ENCODE results near the gene CAMK2A. TPM values are rescaled to one million over a fixed set of nuclear protein-coding genes. Genes with fewer than 3 reads are reported as not detected.

Gene CAMK2A
- total RNA-seq, 1 experiment from 2014 or later: 0.33 TPM

GRCh38 chr5:150186897-150187296, 102.7 kb downstream of the CAMK2A start:
- Histone ChIP-seq H3K23ac (ENCODE audit: insufficient read length, low read depth, low read length) (no peak overlapping the region), H2BK15ac (ENCODE audit: low read depth, low read length) (no peak overlapping the region), H2AFZ (ENCODE audit: low read length) (no peak overlapping the region), H3K14ac (ENCODE audit: insufficient read depth, low read length) (no peak overlapping the region), H4K8ac (replicated peaks; ENCODE audit: insufficient read length, low read depth, low read length) (no peak overlapping the region), H4K20me1 (ENCODE audit: control insufficient read depth, insufficient read depth, insufficient read length) (no peaks in the 10 kb centered on the region), H3K27ac (ENCODE audit: insufficient read length, low read depth, low read length) (no peak overlapping the region), H2BK5ac (ENCODE audit: insufficient read length, low read length) (no peak overlapping the region), H3K4me2 (ENCODE audit: insufficient read depth, insufficient read length, low read length) (no peak overlapping the region), H3K56ac (ENCODE audit: insufficient read length, low read depth, low read length) (no peak overlapping the region), H2BK20ac (ENCODE audit: low read depth, low read length, poor library complexity, severe bottlenecking) (no peak overlapping the region), H3K27me3 (ENCODE audit: insufficient read depth, low read length) (peaks cover 41% of the 10 kb centered on the region), H3K4ac (ENCODE audit: low read depth, low read length) (no peak overlapping the region), H4K5ac (ENCODE audit: insufficient read length, low read depth, low read length) (no peak overlapping the region), H3K18ac (ENCODE audit: insufficient read length, low read depth, low read length) (no peak overlapping the region), H4K91ac (ENCODE audit: insufficient read length, low read depth, low read length) (no peak overlapping the region), H3K79me2 (ENCODE audit: insufficient read depth, low read length) (no peaks in the 10 kb centered on the region), H3K4me1 (ENCODE audit: insufficient read depth, low read length) (peaks cover 5% of the 10 kb centered on the region; the same call in 1 of the 2 replicates), H3K9ac (ENCODE audit: extremely low read depth, insufficient read length, low read length) (no peak overlapping the region), H3K23me2 (ENCODE audit: insufficient read length, low read depth, low read length, poor library complexity, severe bottlenecking) (peaks cover 9% of the 10 kb centered on the region), H3T11ph (ENCODE audit: low read length) (no peak overlapping the region), H2AK5ac (ENCODE audit: insufficient read length, low read length) (no peak overlapping the region), H2BK12ac (ENCODE audit: insufficient read length, low read depth, low read length) (no peak overlapping the region), H2BK120ac (ENCODE audit: low read depth, low read length, poor library complexity, severe bottlenecking) (no peak overlapping the region), H3K9me3 (ENCODE audit: control insufficient read depth, low read depth, low read length) (no peaks in the 10 kb centered on the region), H3K79me1 (ENCODE audit: insufficient read depth, low read depth, low read length, poor library complexity, severe bottlenecking) (no peaks in the 10 kb centered on the region)
- no peak for TF ChIP-seq CTCF (conservative IDR thresholded peaks at IDR 0.05)
- DNase-seq: no peak
- H3K36me3 Mint-ChIP-seq (ENCODE audit: insufficient read depth in 1 of 3, low read depth in 3 of 3): no peaks in the 10 kb centered on the region; a peak in 1 of 7 replicates
- peaks cover 24 to 36% of the 10 kb centered on the region in 2 experiments for H3K4me1 Mint-ChIP-seq
- no peaks in the 10 kb centered on the region; a peak in 1 of 5 replicates for H3K9me3 Mint-ChIP-seq
- no peak overlapping the region for H3K27ac Mint-ChIP-seq
- no CpG with 5 or more reads among the region's 4 CpGs for WGBS (ENCODE audit: extremely low coverage, insufficient read length, low lambda C conversion rate)
- no peak overlapping the region for H3K4me3 Mint-ChIP-seq
- peaks cover 97% of the 10 kb centered on the region for H3K27me3 Mint-ChIP-seq (ENCODE audit: low read depth)

Data from H9 (cell line).